Measurements from ENCODE around the gene TMEM229B. TPM values are rescaled to one million over a fixed set of nuclear protein-coding genes. Genes with fewer than 3 reads are reported as not detected.
"Not testable (repeated sequence)": the region's sequence is repeated elsewhere in the genome, so short reads cannot be mapped to it uniquely, and the experiment has no call there.

The TMEM229B gene
- total RNA-seq, 1 donor from 2014 or later: 33.2 TPM

DNA sequence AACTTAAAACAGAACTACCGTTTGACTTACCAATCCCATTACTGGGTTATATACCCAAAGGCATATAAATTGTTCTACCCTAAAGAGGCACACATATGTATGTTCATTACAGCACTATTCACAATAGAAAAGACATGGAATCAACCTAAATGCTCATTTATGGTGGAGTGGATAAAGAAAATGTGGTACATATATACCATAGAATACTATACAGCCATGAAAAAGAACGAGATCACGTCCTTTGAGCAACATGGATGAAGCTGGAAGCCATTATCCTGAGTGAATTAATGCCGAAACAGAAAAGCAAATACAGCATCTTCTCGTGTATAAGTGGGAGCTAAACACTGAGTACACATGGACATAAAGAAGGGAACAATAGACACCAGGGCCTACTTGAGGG is 31.8 kb downstream of the TMEM229B start:
- no peak for DNase-seq (ENCODE audit: low spot score)

DNA sequence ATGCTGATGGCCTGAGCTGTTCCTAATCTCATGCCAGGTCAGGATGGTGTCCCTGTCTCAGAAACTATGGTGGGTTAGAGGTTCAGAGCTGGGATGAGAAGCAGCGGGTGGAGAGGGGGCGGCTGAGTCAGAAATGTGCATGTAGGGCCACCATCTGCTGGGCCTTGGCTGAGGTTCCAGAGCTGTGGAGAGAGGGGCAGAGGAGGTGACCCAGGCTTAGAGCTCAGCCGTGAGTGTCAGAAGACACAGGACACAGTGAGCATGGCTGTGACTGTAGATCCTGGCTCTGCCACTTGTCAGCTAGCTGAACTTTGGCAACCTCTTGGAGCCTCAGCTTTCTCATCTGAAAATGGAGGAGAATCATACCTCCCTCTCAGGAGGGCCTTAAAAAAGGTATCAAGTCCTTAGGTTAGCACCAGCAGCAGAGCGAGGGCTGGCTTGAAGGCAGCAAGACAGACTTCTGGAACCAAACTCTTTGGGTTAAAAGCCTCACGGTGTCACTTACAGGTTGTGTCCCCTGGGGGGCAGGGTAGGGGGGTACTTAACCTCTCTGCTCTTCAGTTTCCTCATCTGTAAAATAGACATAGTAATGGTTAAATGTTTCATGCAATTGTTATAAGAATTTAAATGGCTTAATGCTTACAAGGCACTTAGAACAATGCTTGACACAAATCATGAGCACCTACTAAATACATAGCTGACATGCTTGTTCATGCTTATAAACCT is 34.8 kb downstream of the TMEM229B start:
- DNase-seq (ENCODE audit: low spot score): no peak

DNA sequence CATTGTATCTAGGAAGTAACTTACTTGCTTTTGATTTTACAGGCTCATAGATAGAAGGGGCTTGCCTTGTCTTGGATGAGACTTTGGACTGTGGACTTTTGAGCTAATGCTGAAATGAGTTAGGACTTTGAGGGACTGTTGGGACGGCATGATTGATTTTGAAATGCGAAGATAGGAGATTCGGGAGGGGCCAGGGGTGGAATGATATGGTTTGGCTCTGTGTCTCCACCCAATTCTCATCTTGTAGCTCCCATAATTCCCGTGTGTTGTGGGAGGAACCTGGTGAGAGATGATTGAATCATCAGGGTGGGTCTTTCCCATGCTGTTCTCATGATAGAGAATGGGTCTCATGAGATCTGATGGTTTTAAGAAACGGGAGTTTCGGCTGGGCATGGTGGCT is 36.9 kb downstream of the TMEM229B start:
- DNase-seq (ENCODE audit: low spot score): not testable (repeated sequence)

DNA sequence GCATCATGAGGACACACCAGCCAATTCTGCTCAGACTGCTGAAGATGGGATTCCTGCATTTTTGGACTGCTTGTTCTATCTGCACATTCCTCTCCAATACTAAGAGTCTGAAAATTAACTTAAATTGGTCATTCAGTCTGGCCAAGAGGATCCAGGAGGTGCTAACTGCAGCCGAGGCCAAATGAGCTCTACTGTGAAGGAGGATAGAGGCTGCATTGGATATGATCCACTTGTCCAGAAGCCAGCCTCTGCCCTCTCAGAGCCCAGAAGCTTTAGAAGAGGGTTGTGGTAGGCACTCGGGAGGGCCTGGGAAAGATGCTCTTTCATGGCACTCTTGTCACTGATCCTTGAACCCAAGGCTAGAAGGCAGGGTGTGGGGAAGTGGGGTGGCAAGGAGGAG is 39.4 kb downstream of the TMEM229B start:
- DNase-seq (ENCODE audit: low spot score): no peak

DNA sequence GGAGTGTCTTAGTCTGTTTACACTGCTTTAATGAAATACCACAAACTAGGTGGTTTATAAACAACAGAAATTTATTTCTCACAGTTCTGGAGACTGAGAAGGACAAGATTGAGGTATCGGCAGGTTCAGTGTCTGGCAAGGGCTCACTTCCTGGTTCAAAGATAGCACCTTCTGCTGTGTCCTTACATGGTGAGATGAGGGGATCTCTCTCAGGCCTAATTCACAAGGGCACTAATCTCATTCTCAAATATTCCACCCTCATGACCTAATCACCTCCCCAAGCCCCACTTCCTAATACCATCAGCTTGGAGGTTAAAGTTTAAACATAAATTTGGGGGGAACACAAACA is 41.5 kb downstream of the TMEM229B start:
- no peak for DNase-seq (ENCODE audit: low spot score)

DNA sequence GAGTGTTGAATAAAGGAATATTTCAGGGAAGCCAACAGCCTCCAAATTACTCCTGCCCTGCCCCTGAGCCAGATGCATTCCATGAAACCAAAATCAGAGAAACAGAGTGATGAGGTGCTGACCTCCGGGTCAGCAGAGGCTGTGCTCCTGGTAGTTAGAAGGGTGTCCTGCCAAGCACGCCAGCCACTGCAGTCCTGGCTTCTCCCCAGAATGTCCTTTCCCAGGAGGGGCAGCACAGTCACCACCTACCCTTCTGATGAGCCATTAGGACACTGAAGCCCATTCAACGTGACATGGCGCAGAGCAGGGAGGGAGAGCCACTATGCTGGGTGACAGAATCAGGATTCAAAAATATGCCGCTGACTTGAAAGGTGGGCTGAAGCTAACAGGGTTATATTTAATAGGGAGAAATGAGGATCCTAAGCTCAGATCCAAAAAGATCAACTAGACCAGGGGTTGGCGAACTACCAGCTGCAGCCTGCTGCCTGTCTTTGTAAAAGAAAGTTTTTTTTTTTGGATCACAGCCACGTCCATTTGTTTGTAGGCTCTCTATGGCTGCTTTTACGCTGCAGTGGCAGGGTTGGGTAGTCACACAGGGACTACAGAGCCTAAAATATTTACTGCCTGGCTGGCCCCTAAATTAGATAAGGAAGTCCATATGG is 42.0 kb downstream of the TMEM229B start:
- DNase-seq (ENCODE audit: low spot score): no peak

DNA sequence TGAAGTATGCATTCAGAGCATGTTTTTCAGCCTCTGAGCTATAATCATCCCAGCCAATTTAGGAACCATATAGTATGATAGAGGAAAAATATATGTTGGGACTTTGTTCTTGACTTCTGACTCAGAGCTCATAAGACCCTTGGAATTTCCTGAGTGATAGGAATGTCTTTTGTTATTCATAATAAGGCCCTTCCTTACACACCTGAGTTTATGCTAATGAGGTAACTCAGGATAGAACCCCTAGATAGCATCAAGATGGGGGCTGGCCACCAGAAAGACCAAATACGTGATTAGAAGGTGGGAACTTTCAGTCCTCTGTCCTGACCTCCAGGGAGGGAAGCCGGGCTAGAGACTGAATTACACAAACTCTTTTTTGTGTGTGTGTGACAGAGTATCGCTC is 44.1 kb downstream of the TMEM229B start:
- no peak for DNase-seq (ENCODE audit: low spot score)

DNA sequence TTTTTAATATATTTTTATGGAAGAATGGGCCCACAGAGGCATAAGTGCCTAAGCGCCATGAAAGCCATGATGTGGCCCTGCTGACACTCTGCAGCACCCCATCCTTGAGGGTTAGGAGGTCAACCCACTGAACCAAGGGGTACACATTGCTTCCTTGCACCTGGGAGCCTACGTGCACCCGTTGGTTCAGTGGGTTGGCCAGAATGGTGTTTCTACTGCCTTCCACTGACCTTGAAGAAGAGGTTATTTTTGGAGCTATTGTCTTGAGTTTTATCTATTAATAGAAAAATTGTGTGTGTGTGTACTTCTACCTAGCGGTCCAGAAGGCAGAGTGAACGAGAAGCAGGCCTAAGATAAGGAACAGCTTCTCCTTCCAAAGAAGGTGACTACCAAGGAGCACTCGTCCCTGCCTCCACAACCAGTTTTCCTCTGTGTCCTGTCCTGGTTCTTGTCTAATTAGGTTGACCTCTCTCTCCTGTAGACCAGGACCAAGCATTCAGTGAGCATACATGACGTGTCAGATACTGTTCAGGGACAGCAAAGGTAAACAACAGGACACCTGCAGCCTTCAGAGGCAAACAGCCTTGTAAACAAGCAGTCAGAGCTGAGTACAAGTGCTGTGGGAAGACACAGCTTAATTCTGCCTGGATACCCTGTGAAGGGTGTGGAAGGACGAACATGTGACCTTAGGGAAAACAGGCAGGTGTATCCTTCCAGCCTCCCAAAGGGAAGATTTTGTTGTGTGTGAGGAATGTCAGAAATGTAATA is 46.2 kb downstream of the TMEM229B start:
- DNase-seq (ENCODE audit: low spot score): no peak

DNA sequence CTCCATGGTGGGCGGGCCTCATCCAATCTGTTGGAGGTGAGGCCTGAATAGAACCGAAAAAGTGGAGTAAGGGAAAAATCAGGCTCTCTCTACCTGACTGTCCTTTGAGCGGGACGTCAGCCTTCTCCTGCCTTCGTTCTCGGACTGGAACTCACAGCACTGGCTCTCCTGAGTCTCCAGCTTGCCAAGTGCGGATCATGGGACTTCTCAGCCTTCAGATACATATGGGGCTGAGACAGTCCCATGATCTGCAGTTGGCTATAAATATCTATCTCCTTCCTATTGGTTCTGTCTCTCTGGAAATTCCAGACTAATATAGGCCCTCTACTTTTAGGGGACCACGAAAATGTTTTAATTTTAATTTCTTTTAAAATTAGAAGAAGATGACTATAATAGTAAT is 46.8 kb downstream of the TMEM229B start:
- DNase-seq (ENCODE audit: low spot score): no peak

DNA sequence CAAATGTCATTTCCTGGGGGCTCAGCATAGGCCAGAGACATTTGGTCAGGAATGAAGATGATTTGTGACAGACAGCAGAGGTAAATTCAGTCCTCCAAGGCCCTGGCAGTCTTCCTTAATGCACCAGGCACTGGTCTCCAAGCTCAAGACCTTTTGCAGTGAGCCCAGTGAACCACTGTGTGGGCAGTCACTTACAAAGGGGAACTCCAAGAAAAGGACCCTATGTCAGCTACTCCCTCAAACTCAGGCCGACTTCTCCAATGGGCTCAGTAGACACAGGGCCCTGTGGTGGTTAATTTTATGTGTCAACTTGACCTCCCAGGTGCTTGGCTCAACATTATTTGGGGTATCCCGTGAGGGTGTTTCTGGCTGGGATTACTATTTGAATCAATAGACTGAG is 47.3 kb downstream of the TMEM229B start:
- no peak for DNase-seq (ENCODE audit: low spot score)

DNA sequence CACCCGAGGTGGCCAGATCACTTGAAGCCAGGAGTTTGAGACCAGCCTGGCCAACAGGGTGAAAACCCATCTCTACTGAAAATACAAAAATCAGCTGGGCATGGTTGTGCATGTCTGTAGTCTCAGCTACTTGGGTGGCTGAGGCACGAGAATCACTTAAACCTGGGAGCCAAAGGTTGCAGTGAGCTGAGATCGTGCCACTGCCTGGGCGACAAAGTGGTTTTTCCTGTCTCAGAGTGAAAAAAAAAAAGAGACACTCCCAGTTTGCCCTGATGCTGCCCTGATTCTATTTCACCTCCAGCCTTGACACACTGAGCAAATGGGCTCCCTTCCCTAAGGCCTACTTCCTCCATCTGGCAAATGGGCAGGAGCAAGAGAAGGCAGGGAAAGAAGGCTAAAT is 48.0 kb downstream of the TMEM229B start:
- peak; percentile 75 for DNase-seq (ENCODE audit: low spot score)

DNA sequence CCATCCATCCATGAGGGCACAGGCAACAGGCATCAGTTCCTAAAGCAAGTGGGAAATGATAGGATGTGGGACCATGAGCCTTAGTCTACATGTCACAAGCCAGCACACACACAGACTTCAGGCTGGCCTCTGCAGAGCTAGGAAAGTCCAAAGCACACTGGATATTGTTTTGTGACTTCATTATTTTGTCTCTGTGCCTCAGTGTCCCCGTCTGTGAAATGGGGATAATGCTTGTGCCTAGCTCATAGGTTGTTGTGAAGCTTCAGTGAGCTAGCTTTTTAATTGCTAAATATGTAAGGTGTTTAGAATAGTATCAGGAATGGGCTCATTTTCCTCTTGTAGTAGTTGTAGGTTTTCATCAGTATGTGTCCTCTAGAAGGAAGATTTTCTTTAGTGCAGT is 49.6 kb downstream of the TMEM229B start:
- no peak for DNase-seq (ENCODE audit: low spot score)

DNA sequence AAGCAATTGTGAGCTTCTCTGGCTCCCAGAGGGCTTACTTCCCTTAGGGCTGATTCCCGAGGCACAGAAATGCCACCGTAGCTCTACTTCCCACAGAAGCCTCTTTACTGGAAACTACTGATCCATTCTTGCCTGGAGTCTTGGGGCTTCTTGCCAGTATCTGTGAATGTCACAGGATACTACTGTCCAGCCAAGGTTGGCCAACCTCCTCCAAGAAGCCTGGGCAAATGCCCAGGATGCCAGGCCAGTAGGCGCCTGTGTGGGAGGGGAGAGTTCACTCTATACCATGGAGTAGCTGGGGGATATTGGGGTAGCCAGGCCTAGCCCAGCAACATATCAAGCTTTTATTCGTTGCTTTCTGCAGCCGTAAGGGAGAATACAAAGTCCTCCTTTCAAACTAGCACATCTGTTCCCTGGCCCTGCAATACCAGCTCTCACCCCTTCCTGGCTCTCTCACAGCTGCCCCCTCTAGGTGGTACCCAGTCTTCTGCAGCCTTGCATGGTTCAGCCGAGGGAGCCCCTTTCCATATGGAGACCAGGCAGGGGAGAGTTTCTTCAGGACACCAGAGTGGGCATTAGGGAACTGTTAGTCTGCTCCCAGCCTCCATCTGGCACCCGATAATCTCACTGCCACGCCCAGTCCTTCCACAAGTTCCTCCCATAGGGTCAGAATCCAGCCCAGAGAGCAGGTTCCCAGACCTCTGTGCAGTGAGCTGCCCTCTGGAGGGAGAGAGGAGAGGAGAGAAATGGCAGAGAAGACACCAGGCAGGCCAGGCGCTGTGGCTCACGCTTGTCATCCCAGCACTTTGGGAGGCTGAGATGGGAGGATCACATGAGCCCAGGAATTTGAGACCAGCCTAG is 52.3 kb downstream of the TMEM229B start:
- no peak for DNase-seq (ENCODE audit: low spot score)

DNA sequence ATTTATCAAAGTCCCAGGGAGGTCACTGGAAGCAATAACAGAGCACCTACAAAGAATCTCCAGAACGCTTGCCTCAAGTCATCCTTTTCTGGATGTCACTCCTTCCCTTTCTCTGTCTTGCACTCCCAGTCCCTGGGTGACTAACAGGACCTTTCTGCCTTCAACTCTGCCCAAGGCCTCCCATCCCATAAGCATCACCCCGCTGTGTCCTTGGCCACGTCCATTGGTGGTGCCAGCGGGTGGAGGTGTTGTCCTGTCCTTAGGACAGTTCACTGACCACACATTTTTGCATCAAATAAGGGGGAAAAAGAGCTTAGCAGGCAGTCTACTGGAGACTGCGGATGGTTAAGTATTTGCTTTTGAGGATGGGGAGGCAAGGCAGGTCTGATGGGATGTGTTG is 52.9 kb downstream of the TMEM229B start:
- no peak for DNase-seq (ENCODE audit: low spot score)

DNA sequence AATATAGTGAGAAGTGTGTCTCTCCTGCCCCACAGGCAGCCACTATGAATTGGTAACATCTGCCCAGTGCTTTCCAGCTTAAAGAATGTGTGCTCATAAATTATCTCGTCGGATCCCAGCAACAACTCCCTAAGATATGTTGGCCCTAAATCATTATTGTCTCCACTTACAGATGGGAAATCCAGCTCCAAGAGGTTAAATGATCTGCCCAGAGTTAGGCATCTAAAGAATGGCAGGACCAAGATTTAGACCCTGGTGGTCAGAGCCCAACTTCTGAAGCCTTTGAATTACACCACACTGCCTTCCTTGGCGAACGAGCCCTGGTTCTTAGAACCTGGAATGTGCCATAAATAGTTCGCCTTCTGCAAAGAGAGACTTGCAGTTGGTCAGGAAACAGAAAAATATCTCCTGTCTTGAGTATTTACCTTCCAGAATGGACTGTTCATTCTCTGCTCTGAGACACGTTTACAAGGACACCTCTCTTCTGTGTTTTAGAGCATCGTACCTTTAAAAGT is 56.4 kb downstream of the TMEM229B start:
- no peak for DNase-seq (ENCODE audit: low spot score)

DNA sequence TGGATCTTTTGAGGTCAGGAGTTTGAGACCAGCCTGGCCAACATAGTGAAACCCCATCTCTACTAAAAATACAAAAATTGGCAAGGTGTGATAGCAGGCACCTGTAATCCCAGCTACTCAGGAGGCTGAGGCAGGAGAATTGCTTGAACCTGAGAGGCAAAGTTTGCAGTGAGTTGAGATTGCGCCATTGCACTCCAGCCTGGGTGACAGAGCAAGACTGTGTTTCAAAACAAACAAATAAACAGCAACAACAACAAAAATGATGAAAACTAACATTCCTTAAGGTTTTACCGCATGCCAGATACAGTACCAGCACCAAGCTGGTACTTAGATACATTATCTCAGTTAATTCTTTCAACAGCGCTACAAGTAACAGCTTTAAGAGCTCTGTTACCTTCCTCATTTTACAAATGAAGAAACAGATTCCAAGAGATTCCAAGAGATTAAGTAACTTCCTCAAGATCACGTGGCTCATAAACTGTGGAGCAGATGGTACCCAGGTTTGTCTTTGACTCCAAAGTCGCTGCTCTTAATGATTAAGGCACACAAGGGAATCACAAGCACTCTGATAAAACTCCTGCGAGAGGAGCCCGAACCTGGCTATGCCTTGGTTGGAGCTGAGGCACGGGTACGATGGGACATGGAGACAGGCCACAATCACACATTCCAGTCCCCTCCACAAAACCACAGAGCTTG is 58.9 kb downstream of the TMEM229B start:
- no peak for DNase-seq (ENCODE audit: low spot score)

DNA sequence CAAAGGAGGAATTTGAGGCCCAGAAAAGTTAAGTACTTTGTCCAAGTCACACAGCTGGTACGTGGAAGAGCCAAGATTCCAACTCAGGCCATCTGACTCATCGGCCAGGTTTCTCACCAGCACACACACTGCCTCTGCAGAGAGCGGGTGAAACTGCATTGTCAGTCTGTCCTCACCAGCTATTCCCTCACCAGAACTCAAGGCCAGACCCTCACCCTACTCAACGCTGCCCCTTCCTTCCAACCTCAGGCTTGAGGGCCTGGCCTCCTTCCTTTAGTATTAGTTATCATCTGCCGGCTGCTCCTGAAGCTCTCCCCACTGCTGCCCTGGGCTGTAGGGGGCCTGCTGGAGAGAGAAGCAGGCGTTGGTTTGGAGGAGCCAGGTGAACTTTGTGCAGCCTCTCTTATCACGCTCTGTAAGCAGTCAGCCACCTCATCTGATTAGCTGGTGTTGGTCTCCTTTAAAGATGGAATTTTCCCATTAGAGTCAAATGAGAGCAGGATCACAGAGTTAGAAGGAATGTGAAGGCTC is 60.0 kb downstream of the TMEM229B start:
- no peak for DNase-seq (ENCODE audit: low spot score)

DNA sequence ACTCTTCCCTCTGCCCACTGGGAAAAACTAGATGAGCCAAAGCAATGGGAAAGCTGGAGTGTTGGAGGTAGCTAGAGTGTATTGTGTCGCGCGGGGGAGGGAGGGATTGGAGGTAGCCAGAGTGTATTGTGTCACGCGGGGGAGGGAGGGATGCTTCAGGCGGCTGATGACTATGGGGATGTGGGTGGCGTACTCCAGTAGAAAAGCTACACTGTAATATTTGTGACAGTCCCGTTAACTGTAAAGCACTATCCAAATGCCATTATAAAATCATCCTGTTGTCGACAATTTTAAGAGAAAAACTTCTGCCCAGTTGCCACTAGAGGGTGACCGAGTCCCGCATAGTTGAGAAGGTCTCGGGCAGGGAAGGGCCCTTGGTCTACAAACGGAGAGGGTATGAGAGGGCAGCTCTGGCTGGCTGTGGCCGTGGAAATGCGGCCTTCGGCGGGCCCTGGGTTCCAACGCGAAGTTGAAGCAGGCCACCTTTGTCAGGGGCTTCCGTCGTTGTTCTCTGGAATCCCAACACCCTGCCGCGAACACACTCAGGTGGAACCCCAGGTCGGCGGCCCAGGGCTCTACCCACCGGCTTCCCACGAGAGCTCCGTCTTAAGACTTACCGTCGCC is 61.4 kb downstream of the TMEM229B start:
- peak; percentile 82 for DNase-seq (ENCODE audit: low spot score)

DNA sequence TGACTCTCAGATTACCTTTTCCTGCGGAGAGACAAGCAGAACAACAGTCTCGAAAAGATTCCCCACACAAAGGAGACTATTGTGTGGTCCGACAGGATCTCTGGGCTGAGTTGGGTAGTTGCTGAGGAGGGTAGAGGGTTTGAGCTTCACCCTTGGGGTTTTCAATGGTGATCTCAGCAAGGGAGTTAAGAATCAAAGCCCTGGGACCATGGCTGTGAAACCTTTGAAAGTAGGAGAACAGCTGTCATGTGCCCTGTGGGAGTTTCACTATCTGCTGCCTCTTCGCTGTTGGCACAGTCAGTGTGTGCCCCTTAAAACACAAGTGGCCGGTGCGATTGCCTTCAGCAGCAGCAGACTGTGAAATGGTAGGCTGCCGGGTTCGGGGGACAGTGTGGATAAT is 62.4 kb downstream of the TMEM229B start:
- no peak for DNase-seq (ENCODE audit: low spot score)

DNA sequence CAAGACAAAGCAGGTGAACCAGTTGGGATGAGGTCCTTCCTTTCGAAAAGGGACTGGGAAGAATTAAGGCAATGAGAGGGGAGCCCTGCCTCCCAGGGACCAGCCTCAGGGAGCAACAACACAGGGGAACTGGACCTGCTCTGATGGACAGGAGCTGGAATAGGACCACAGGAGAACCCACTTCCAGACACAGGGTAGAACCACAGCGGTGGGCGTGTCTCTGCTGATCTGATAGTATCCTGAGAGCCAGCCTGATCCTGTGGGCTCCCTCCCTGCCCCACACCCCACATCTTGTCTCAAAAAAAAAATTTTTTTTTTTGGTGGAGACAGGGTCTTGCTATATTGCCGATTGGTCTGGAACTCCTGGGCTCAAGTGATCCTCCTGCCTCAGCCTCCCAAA is 62.9 kb downstream of the TMEM229B start:
- no peak for DNase-seq (ENCODE audit: low spot score)

DNA sequence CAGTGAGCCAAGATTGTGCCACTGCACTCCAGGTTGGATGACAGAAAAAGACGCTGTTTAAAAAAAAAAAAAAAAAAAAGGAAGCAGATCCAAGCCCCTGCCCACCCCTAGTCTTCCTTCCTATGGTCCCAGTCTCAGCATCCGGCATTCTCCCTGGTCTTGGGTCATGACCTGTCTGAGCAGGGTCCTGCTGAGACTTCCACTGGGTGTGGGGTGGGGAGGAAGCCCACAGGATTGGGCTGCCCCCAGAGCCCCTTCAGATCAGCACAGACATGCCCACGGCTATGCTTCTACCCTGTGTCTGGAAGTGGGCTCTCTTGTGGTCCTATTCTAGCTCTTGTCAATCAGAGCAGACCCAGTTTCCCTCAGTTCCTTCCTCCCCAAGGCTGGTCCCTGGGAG is 64.0 kb downstream of the TMEM229B start:
- no peak for DNase-seq (ENCODE audit: low spot score)

Data from mucosa of gallbladder (tissue), 1 donor.